ENCODE measurements around the gene DHTKD1.

GRCh38 chr10:12107781-12108180, 39.0 kb downstream of the DHTKD1 start:
- TF ChIP-seq EZH2 (IDR thresholded peaks at IDR 0.05; ENCODE audit: borderline replicate concordance, low read length) (no peak), CTCF (conservative IDR thresholded peaks at IDR 0.05 in 1 of 2, IDR thresholded peaks at IDR 0.05 in 1 of 2; ENCODE audit: extremely low read depth in 1 of 2, insufficient read depth in 1 of 2, low read depth in 1 of 2, low read length in 2 of 2) (no peak)

All from mammary epithelial cell (primary cell).